BJ (cell line): Measurements from ENCODE around the gene ZFAND4. TPM values are rescaled to one million over a fixed set of nuclear protein-coding genes. Genes with fewer than 3 reads are reported as not detected.
A peak's percentile ranks its signal among the peaks of the same experiment; 100 is the strongest.

Source experiments
- CTCF ChIA-PET: fragments of 350-600 bp; formaldehyde crosslinking; extraction: SDS; loops from one replicate; lab custom pipeline; 2021; ENCODE audit warnings: antibody characterized with exemption, inconsistent platforms; lab: Yijun Ruan, JAX
- POLR2A ChIA-PET: fragments of 300-600 bp; sonication (Branson Sonifier 250); formaldehyde crosslinking; extraction: SDS; loops from one replicate; lab custom pipeline; 2021; ENCODE audit warnings: antibody characterized with exemption; lab: Charles Lee
- DNase-seq: peaks from one replicate; pipeline ENCODE4 v3.0.0-alpha.2; 2011; ENCODE audit warnings: low read depth
- H3K27me3 ChIP-seq: 2 replicates; pipeline ENCODE4 v1.6.0; 2011; ENCODE audit warnings: low read length; ENCODE audit not compliant: control insufficient read depth, insufficient read depth
- H3K36me3 ChIP-seq: 2 replicates; pipeline ENCODE4 v1.5.1; 2011; ENCODE audit warnings: low read length; ENCODE audit not compliant: control insufficient read depth, insufficient read depth
- H3K4me3 ChIP-seq: 2 replicates; pipeline ENCODE4 v1.5.1; 2011; ENCODE audit warnings: low read depth, mild to moderate bottlenecking, control low read depth, low read length
- CTCF ChIP-seq: IDR thresholded peaks from 2 replicates; pipeline ENCODE4 v1.5.1; 2011; ENCODE audit warnings: low read depth, mild to moderate bottlenecking, control low read depth, inconsistent platforms, low read length, moderate library complexity; ENCODE audit not compliant: insufficient read depth
- polyA plus RNA-seq: library from polyadenylated mRNA; depleted of rRNA; stranded (reverse); fragments of >200 nt; gene quantifications from 2 replicates; pipeline ENCODE4 v1.2.3, GENCODE V29; 2011

Gene ZFAND4
- polyA plus RNA-seq, 1 experiment: 2.1 TPM

GRCh38 chr10:45596526-45596925 lies 76.0 kb downstream of the ZFAND4 start:
- peaks cover 3% of the 10 kb centered on the region; the same call in 1 of the 2 replicates for H3K27me3 ChIP-seq
- H3K4me3 ChIP-seq: no peak overlapping the region
- no peak for TF ChIP-seq CTCF
- CTCF ChIA-PET: interaction anchor here (0.7 kb wide), 1 partner anchor 132 kb away, joined by 3 read pairs; no protein-coding TSS in a partner anchor
- POLR2A ChIA-PET: no interaction called here
- no peak for DNase-seq
- H3K36me3 ChIP-seq: no peaks in the 10 kb centered on the region

GRCh38 chr10:45594276-45595157 lies 78.1 kb downstream of the ZFAND4 start:
- no peak for TF ChIP-seq CTCF
- Histone ChIP-seq H3K4me3 (peak overlapping the region; percentile 96), H3K36me3 (no peaks in the 10 kb centered on the region), H3K27me3 (0 out of 2 replicates have a peak, but pooled peaks cover 3% of the 10 kb centered on the region)
- peak; percentile 41 for DNase-seq
- ChIA-PET POLR2A (no interaction called here), CTCF (interaction anchor here (1.5 kb wide), 1 partner anchor 130 kb away, joined by 4 read pairs; no protein-coding TSS in a partner anchor)

GRCh38 chr10:45593938-45594275 lies 78.7 kb downstream of the ZFAND4 start:
- Histone ChIP-seq H3K27me3 (no peaks in the 10 kb centered on the region), H3K36me3 (no peaks in the 10 kb centered on the region), H3K4me3 (peak overlapping the region; percentile 96)
- POLR2A ChIA-PET: no interaction called here
- TF ChIP-seq CTCF: no peak
- DNase-seq: no peak
- CTCF ChIA-PET: interaction anchor here (1.5 kb wide), 1 partner anchor 129 kb away, joined by 4 read pairs; no protein-coding TSS in a partner anchor

- POLR2A ChIA-PET: no interaction called here
- TF ChIP-seq CTCF: no peak
- Histone ChIP-seq H3K4me3 (no peak overlapping the region), H3K36me3 (no peaks in the 10 kb centered on the region), H3K27me3 (no peaks in the 10 kb centered on the region)
- DNase-seq: no peak
- CTCF ChIA-PET: no interaction called here
These were observed 79.6 kb downstream of the ZFAND4 start for GRCh38 chr10:45592926-45593325.

GRCh38 chr10:45592432-45592831 lies 80.1 kb downstream of the ZFAND4 start:
- POLR2A ChIA-PET: no interaction called here
- TF ChIP-seq CTCF: no peak
- no peak for DNase-seq

More at GRCh38 chr10:45592432-45592831, 80.1 kb downstream of the ZFAND4 start:
- Histone ChIP-seq H3K27me3 (no peaks in the 10 kb centered on the region), H3K4me3 (no peak overlapping the region), H3K36me3 (no peaks in the 10 kb centered on the region)
- CTCF ChIA-PET: no interaction called here
